MCF 10A (cell line): ENCODE measurements around the gene ACTR3. TPM values are rescaled to one million over a fixed set of nuclear protein-coding genes. Genes with fewer than 3 reads are reported as not detected.

Experiments used
- BruUV-seq: library from RNA; stranded (reverse); fragments of 400-500 nt; replicated peaks from 2 replicates; lab custom pipeline; 2021; lab: Mats Ljungman, UMichigan
- CTCF ChIA-PET: fragments of 300-600 bp; sonication (Branson Sonifier 250); formaldehyde crosslinking; extraction: SDS; loops from one replicate; lab custom pipeline; 2021; ENCODE audit warnings: antibody characterized with exemption, inconsistent platforms; lab: Yijun Ruan, JAX
- POLR2A ChIA-PET: fragments of 300-600, 350-650 bp; sonication (Branson Sonifier 250); formaldehyde crosslinking; extraction: SDS; loops from one replicate; lab custom pipeline; 2020; ENCODE audit warnings: antibody characterized with exemption, inconsistent platforms; lab: Yijun Ruan, JAX
- DNase-seq: peaks from one replicate; pipeline ENCODE4 v3.0.0-alpha.2; 2018; ENCODE audit not compliant: unreplicated experiment
- H3K27ac Mint-ChIP-seq: one replicate; pipeline ENCODE4 v1.8.0; 2022; ENCODE audit warnings: mild to moderate bottlenecking, low read depth, mixed read lengths; ENCODE audit not compliant: unreplicated experiment
- H3K27me3 Mint-ChIP-seq: one replicate; pipeline ENCODE4 v1.8.0; 2022; ENCODE audit warnings: mixed read lengths; ENCODE audit not compliant: insufficient read depth, unreplicated experiment
- H3K36me3 Mint-ChIP-seq: one replicate; pipeline ENCODE4 v1.8.0; 2022; ENCODE audit warnings: mild to moderate bottlenecking, moderate library complexity, mixed read lengths; ENCODE audit not compliant: insufficient read depth, unreplicated experiment
- H3K4me1 Mint-ChIP-seq: one replicate; pipeline ENCODE4 v1.8.0; 2022; ENCODE audit warnings: mixed read lengths; ENCODE audit not compliant: insufficient read depth, unreplicated experiment
- H3K4me3 Mint-ChIP-seq: one replicate; pipeline ENCODE4 v1.8.0; 2022; ENCODE audit warnings: mild to moderate bottlenecking, moderate library complexity, mixed read lengths; ENCODE audit not compliant: unreplicated experiment
- H3K9me3 Mint-ChIP-seq: one replicate; pipeline ENCODE4 v1.8.0; 2022; ENCODE audit warnings: mixed read lengths; ENCODE audit not compliant: unreplicated experiment
- intact Hi-C: fragments of 100-400 bp; cut with micrococcal nuclease; formaldehyde crosslinking; loops from 2 replicates; pipeline ENCODE4 v1.14.1; 2022
- total RNA-seq: library from RNA; stranded (reverse); gene quantifications from 2 replicates; pipeline ENCODE4 v1.2.3, GENCODE V29; 2022
- TF ChIP-seq, protein P1 (sequence below): fragments of 200-600 bp; IDR thresholded peaks from one replicate; pipeline ENCODE4 v1.8.0; 2022; ENCODE audit warnings: antibody characterized with exemption, mild to moderate bottlenecking; ENCODE audit not compliant: unreplicated experiment

ACTR3 gene
- total RNA-seq, 1 experiment from 2014 or later = 311 TPM

DNA sequence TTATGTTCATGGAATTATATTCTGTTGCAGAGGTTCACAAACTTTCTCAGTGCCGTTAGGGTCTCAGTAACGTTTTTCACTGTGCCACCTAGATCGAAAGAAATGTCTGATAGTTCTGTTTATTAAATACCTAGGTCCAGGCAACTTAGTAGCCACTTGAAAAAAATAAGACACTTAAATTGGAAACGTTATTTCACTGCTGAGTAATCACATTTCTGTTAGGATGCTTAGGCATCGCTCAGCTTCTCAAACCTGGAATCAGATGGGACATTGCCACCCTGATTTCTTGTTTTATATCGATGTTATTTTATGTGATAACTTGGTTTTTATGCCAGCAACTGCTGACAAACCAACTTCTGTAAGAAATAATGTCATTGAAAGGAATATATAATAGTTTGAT is 36.0 kb downstream of the ACTR3 start:
- ChIA-PET CTCF (no interaction called here), POLR2A (no interaction called here)
- DNase-seq = no peak
- Mint-ChIP-seq H3K4me1 (peaks cover under 1% of the 10 kb centered on the region), H3K27ac (no peak overlapping the region), H3K4me3 (no peak overlapping the region), H3K9me3 (no peaks in the 10 kb centered on the region), H3K36me3 (peaks cover 35% of the 10 kb centered on the region), H3K27me3 (no peaks in the 10 kb centered on the region)
- TF ChIP-seq, protein P1, sequence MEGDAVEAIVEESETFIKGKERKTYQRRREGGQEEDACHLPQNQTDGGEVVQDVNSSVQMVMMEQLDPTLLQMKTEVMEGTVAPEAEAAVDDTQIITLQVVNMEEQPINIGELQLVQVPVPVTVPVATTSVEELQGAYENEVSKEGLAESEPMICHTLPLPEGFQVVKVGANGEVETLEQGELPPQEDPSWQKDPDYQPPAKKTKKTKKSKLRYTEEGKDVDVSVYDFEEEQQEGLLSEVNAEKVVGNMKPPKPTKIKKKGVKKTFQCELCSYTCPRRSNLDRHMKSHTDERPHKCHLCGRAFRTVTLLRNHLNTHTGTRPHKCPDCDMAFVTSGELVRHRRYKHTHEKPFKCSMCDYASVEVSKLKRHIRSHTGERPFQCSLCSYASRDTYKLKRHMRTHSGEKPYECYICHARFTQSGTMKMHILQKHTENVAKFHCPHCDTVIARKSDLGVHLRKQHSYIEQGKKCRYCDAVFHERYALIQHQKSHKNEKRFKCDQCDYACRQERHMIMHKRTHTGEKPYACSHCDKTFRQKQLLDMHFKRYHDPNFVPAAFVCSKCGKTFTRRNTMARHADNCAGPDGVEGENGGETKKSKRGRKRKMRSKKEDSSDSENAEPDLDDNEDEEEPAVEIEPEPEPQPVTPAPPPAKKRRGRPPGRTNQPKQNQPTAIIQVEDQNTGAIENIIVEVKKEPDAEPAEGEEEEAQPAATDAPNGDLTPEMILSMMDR = no peak
- no TSS peak for BruUV-seq
- intact Hi-C loops = no loop called here

DNA sequence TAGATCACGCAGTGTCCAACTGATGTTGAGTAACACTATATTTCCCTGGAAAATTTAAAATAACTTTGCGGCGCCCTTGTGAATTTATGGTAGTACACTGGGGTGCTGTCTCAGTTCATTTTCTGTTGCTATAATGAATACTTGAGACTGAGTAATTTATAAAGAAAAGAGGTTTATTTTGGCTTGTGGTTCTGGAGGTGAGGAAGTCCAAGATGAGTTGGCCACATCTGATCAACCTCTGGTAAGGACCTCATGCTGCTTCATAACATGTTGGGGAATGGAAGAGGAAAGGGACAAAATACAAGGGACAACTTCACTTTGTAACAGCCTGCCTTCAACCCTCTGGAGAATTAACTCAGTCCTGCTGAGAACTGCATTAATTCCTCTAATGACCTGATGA is 36.4 kb downstream of the ACTR3 start:
- no TSS peak for BruUV-seq
- H3K36me3 Mint-ChIP-seq = peaks cover 35% of the 10 kb centered on the region
- ChIA-PET CTCF (no interaction called here), POLR2A (no interaction called here)
- intact Hi-C loops = no loop called here
- H3K27me3 Mint-ChIP-seq = no peaks in the 10 kb centered on the region
- TF ChIP-seq, protein P1 = no peak
- no peak overlapping the region for H3K27ac Mint-ChIP-seq
- H3K9me3 Mint-ChIP-seq = no peaks in the 10 kb centered on the region
- DNase-seq = no peak
- no peak overlapping the region for H3K4me3 Mint-ChIP-seq
- H3K4me1 Mint-ChIP-seq = no peaks in the 10 kb centered on the region

DNA sequence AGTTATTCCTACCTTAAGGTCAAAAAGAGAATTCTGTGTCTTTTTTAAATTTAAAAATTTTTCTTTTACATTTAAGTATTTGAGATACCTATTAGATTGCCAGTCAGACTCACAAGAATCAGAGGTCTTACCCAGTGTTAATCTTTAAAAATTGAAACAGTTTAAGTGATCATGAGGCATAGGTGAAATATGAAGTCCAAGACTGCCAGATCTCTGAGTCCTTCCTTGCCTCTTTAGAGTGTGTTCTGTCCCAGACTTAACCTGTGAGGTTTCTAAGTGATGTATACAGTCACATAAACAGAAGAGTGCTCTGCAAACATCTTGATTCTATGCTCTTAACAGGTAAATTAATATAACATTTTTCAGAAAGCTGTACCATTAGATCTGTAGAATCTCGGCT is 40.6 kb downstream of the ACTR3 start:
- no peaks in the 10 kb centered on the region for H3K4me1 Mint-ChIP-seq
- H3K9me3 Mint-ChIP-seq = no peaks in the 10 kb centered on the region
- BruUV-seq = no TSS peak
- POLR2A ChIA-PET = interaction anchor here (1.1 to 1.4 kb wide), 3 partner anchors 17 to 174 kb away, joined by 4 to 5 read pairs (median 4); partner anchors contain the start of gene SLC35F5
- no peaks in the 10 kb centered on the region for H3K27me3 Mint-ChIP-seq
- intact Hi-C loops = no loop called here
- no peak for DNase-seq
- peaks cover 61% of the 10 kb centered on the region for H3K36me3 Mint-ChIP-seq
- CTCF ChIA-PET = interaction anchor here (0.7 kb wide), 1 partner anchor 239 kb away, joined by 3 read pairs; no protein-coding TSS in a partner anchor
- TF ChIP-seq, protein P1 = no peak
- no peak overlapping the region for H3K27ac Mint-ChIP-seq
- H3K4me3 Mint-ChIP-seq = no peak overlapping the region

DNA sequence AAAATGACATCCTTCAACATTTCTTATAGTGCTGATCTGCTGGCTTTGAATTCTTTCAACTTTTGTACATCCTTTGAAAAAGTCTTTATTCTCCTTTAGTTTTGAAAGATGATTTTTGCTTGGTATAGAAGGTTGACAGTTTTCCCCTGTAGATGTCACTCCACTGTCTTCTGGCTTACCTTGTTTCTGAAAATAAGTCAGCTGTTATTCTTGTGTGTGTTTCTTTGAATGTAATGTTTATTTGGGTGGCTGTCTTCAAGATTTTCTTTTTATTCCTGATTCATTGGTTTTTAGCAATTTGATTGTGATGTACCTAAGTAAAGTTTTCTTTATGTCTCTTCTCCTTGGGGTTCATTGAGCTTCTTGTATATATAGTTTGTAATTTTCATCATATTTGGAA is 47.6 kb downstream of the ACTR3 start:
- Mint-ChIP-seq H3K36me3 (peaks cover 78% of the 10 kb centered on the region), H3K27ac (no peak overlapping the region), H3K27me3 (no peaks in the 10 kb centered on the region), H3K4me3 (no peak overlapping the region), H3K9me3 (peaks cover 19% of the 10 kb centered on the region), H3K4me1 (no peaks in the 10 kb centered on the region)
- no peak for DNase-seq
- intact Hi-C loops = no loop called here
- BruUV-seq = no TSS peak
- POLR2A ChIA-PET = interaction anchor here (0.6 to 2.1 kb wide), 2 partner anchors 10 to 16 kb away, joined by 3 to 5 read pairs; no protein-coding TSS in a partner anchor
- TF ChIP-seq, protein P1 = no peak
- CTCF ChIA-PET = interaction anchor here (1.6 kb wide), 1 partner anchor 8 kb away, joined by 4 read pairs; no protein-coding TSS in a partner anchor
